ENCODE results near the gene SIRT6. TPM values are rescaled to one million over a fixed set of nuclear protein-coding genes. Genes with fewer than 3 reads are reported as not detected.
"Not testable (repeated sequence)": the region's sequence is repeated elsewhere in the genome, so short reads cannot be mapped to it uniquely, and the experiment has no call there.

SIRT6 gene
- total RNA-seq, 1 donor, result 16.3 TPM

DNA sequence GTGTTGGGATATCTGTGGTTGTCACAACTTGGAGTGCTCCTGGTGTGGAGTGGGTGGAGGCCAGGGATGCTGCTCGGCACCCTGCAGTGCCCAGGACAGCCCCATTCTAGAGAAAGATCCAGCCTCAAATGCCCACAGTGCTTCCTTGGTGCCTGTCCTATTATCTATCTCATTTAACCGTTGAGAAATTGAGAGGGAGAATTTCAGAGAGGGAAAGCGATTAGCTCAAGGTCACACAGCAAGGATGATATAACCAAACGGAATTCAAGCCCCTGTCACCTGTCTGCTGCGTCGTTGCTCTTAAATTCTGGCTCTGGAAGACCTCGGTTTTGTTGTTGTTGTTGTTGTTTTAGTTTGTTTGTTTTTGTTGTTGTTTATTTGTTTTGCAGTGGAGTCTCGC is 13.6 kb upstream of the SIRT6 start:
- no peaks in the 10 kb centered on the region for H3K4me1 ChIP-seq (ENCODE audit: insufficient read depth, low read length)
- H3K9me3 ChIP-seq (ENCODE audit: low read depth, low read length), result no peaks in the 10 kb centered on the region
- no peaks in the 10 kb centered on the region for H3K79me2 ChIP-seq (ENCODE audit: insufficient read depth, low read length)
- no peak overlapping the region for H3K27ac ChIP-seq (ENCODE audit: low read depth, low read length)
- no peaks in the 10 kb centered on the region for H4K20me1 ChIP-seq (ENCODE audit: insufficient read depth, low read length)
- no peak overlapping the region for H2AFZ ChIP-seq (ENCODE audit: low read length)
- no peak for TF ChIP-seq CTCF (IDR thresholded peaks at IDR 0.05; ENCODE audit: extremely low read depth, low read depth, low read length)
- peaks cover 16% of the 10 kb centered on the region for H3K27me3 ChIP-seq (ENCODE audit: insufficient read depth, low read length)
- H3K4me2 ChIP-seq (ENCODE audit: insufficient read depth, low read length), result no peak overlapping the region
- peak; percentile 47 for DNase-seq (ENCODE audit: insufficient read length, low spot score, missing footprints)
- H3K36me3 ChIP-seq (ENCODE audit: insufficient read depth, low read length), result no peaks in the 10 kb centered on the region
- H3K4me3 ChIP-seq (ENCODE audit: insufficient read depth, low read length), result no peak overlapping the region

DNA sequence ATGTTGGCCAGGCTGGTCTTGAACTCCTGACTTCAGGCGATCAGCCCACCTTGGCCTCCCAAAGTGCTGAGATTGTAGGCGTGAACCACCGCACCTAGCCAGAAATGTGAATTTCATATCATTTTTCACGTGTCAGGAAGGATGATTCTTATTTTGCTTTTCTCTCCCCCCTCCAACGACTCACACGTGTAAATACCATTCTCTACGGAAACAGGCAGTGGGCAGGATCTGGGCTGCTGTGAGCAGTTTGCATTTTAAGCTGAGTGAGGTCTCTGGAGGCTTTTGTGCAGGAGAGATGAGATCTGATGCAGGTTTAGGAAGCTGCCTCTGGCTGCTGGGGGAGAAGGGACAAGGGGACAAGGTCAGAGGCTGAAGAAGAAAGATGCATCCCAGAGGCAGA is 12.0 kb upstream of the SIRT6 start:
- no peak for TF ChIP-seq CTCF (IDR thresholded peaks at IDR 0.05; ENCODE audit: extremely low read depth, low read depth, low read length)
- H2AFZ ChIP-seq (ENCODE audit: low read length), result no peak overlapping the region

DNA sequence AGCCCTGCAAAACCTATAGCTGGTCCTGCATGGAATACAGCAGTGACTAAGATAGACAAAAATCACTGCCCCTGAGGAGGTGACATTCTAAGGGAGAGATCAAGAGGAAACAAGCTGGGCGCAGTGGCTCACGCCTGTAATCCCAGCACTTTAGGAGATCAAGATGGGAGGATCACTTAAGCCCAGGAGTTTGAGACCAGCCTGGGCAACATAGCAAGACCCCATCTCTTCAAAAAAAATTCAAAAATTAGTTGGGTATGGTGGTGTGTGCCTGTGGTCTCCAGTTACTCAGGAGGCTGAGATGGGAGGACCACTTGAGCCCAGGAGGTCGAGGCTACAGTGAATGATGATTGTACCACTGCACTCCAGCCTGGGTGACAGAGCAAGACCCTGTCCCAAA is 10.2 kb upstream of the SIRT6 start:
- not testable (repeated sequence) for H3K4me2 ChIP-seq (ENCODE audit: insufficient read depth, low read length); H3K4me1 ChIP-seq (ENCODE audit: insufficient read depth, low read length); H3K9me3 ChIP-seq (ENCODE audit: low read depth, low read length); DNase-seq (ENCODE audit: insufficient read length, low spot score, missing footprints); H3K79me2 ChIP-seq (ENCODE audit: insufficient read depth, low read length); H2AFZ ChIP-seq (ENCODE audit: low read length); H3K27ac ChIP-seq (ENCODE audit: low read depth, low read length); H3K4me3 ChIP-seq (ENCODE audit: insufficient read depth, low read length); H3K27me3 ChIP-seq (ENCODE audit: insufficient read depth, low read length); H3K36me3 ChIP-seq (ENCODE audit: insufficient read depth, low read length); H4K20me1 ChIP-seq (ENCODE audit: insufficient read depth, low read length)

More for the DNA sequence above, 12.0 kb upstream of the SIRT6 start:
- Histone ChIP-seq H3K4me1 (ENCODE audit: insufficient read depth, low read length) (no peaks in the 10 kb centered on the region), H3K27ac (ENCODE audit: low read depth, low read length) (no peak overlapping the region), H3K79me2 (ENCODE audit: insufficient read depth, low read length) (no peaks in the 10 kb centered on the region), H3K36me3 (ENCODE audit: insufficient read depth, low read length) (no peaks in the 10 kb centered on the region), H4K20me1 (ENCODE audit: insufficient read depth, low read length) (no peaks in the 10 kb centered on the region), H3K4me3 (ENCODE audit: insufficient read depth, low read length) (no peak overlapping the region), H3K9me3 (ENCODE audit: low read depth, low read length) (no peaks in the 10 kb centered on the region), H3K27me3 (ENCODE audit: insufficient read depth, low read length) (peaks cover 14% of the 10 kb centered on the region), H3K4me2 (ENCODE audit: insufficient read depth, low read length) (no peak overlapping the region)
- peak; percentile 60 for DNase-seq (ENCODE audit: insufficient read length, low spot score, missing footprints)

- H3K36me3 ChIP-seq (ENCODE audit: insufficient read depth, low read length), result no peaks in the 10 kb centered on the region
- no peaks in the 10 kb centered on the region for H3K4me1 ChIP-seq (ENCODE audit: insufficient read depth, low read length)
- no peak for DNase-seq (ENCODE audit: insufficient read length, low spot score, missing footprints)
- no peak overlapping the region for H2AFZ ChIP-seq (ENCODE audit: low read length)
- no peak overlapping the region for H3K4me2 ChIP-seq (ENCODE audit: insufficient read depth, low read length)
- no peak overlapping the region for H3K27ac ChIP-seq (ENCODE audit: low read depth, low read length)
- H3K27me3 ChIP-seq (ENCODE audit: insufficient read depth, low read length), result peaks cover 5% of the 10 kb centered on the region
- H4K20me1 ChIP-seq (ENCODE audit: insufficient read depth, low read length), result no peaks in the 10 kb centered on the region
- no peak for TF ChIP-seq CTCF (IDR thresholded peaks at IDR 0.05; ENCODE audit: extremely low read depth, low read depth, low read length)
- H3K4me3 ChIP-seq (ENCODE audit: insufficient read depth, low read length), result no peak overlapping the region
- no peaks in the 10 kb centered on the region for H3K9me3 ChIP-seq (ENCODE audit: low read depth, low read length)
- H3K79me2 ChIP-seq (ENCODE audit: insufficient read depth, low read length), result no peaks in the 10 kb centered on the region
These were observed 7.3 kb upstream of the SIRT6 start for GRCh38 chr19:4189641-4190040.

Data from osteoblast (primary cell).